Calu3 (cell line): ENCODE data around the gene IGFLR1. TPM values are rescaled to one million over a fixed set of nuclear protein-coding genes. Genes with fewer than 3 reads are reported as not detected.
"Not testable (repeated sequence)": the region's sequence is repeated elsewhere in the genome, so short reads cannot be mapped to it uniquely, and the experiment has no call there.

Source experiments
- BruUV-seq: library from RNA; stranded (reverse); fragments of 400-500 nt; replicated peaks from 2 replicates; lab custom pipeline; 2021; lab: Mats Ljungman, UMichigan
- CTCF ChIA-PET: fragments of 300-600 bp; sonication (Branson Sonifier 250); formaldehyde crosslinking; loops from one replicate; lab custom pipeline; 2022; ENCODE audit warnings: antibody characterized with exemption; lab: Charles Lee
- DNase-seq: peaks from one replicate; pipeline ENCODE4 v3.0.0; 2022
- H3K27ac Mint-ChIP-seq: one replicate; pipeline ENCODE4 v1.8.0; 2022; ENCODE audit warnings: mixed read lengths; ENCODE audit not compliant: unreplicated experiment
- H3K27me3 Mint-ChIP-seq: one replicate; pipeline ENCODE4 v1.8.0; 2022; ENCODE audit warnings: mixed read lengths; ENCODE audit not compliant: unreplicated experiment
- H3K36me3 Mint-ChIP-seq: one replicate; pipeline ENCODE4 v1.8.0; 2022; ENCODE audit warnings: mild to moderate bottlenecking, moderate library complexity, mixed read lengths; ENCODE audit not compliant: insufficient read depth, unreplicated experiment
- H3K4me1 Mint-ChIP-seq: one replicate; pipeline ENCODE4 v1.8.0; 2022; ENCODE audit warnings: mild to moderate bottlenecking, low read depth, mixed read lengths; ENCODE audit not compliant: unreplicated experiment
- H3K4me3 Mint-ChIP-seq: one replicate; pipeline ENCODE4 v1.8.0; 2022; ENCODE audit warnings: mild to moderate bottlenecking, low read depth, moderate library complexity, mixed read lengths; ENCODE audit not compliant: unreplicated experiment
- H3K9me3 Mint-ChIP-seq: one replicate; pipeline ENCODE4 v1.8.0; 2022; ENCODE audit warnings: low read depth, mixed read lengths; ENCODE audit not compliant: unreplicated experiment
- intact Hi-C: fragments of 100-400 bp; cut with micrococcal nuclease; formaldehyde crosslinking; loops from one replicate; pipeline ENCODE4 v1.10.0; 2022; ENCODE audit not compliant: unreplicated experiment
- total RNA-seq: library from RNA; stranded (reverse); gene quantifications from 2 replicates; pipeline ENCODE4 v1.2.3, GENCODE V29; 2022
- TF ChIP-seq, protein P1 (sequence below): fragments of 200-600 bp; IDR thresholded peaks from one replicate; pipeline ENCODE4 v1.8.0; 2022; ENCODE audit warnings: antibody characterized with exemption; ENCODE audit not compliant: unreplicated experiment

The IGFLR1 gene
- total RNA-seq, 1 experiment from 2014 or later = 9.2 TPM

GRCh38 chr19:35774274-35775045 is 32.2 kb upstream of the IGFLR1 start:
- BruUV-seq = no TSS peak
- peaks cover 13% of the 10 kb centered on the region for H3K4me1 Mint-ChIP-seq
- H3K36me3 Mint-ChIP-seq = peaks cover 21% of the 10 kb centered on the region
- peak overlapping the region; percentile 69 for H3K4me3 Mint-ChIP-seq
- DNase-seq = no peak
- CTCF ChIA-PET = interaction anchor here (0.6 to 0.8 kb wide), 3 partner anchors 16 to 763 kb away, joined by 3 to 5 read pairs (median 4); no protein-coding TSS in a partner anchor
- intact Hi-C loops = no loop called here
- no peaks in the 10 kb centered on the region for H3K27me3 Mint-ChIP-seq
- TF ChIP-seq, protein P1, sequence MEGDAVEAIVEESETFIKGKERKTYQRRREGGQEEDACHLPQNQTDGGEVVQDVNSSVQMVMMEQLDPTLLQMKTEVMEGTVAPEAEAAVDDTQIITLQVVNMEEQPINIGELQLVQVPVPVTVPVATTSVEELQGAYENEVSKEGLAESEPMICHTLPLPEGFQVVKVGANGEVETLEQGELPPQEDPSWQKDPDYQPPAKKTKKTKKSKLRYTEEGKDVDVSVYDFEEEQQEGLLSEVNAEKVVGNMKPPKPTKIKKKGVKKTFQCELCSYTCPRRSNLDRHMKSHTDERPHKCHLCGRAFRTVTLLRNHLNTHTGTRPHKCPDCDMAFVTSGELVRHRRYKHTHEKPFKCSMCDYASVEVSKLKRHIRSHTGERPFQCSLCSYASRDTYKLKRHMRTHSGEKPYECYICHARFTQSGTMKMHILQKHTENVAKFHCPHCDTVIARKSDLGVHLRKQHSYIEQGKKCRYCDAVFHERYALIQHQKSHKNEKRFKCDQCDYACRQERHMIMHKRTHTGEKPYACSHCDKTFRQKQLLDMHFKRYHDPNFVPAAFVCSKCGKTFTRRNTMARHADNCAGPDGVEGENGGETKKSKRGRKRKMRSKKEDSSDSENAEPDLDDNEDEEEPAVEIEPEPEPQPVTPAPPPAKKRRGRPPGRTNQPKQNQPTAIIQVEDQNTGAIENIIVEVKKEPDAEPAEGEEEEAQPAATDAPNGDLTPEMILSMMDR = no peak
- H3K27ac Mint-ChIP-seq = peak overlapping the region; percentile 55
- no peaks in the 10 kb centered on the region for H3K9me3 Mint-ChIP-seq

DNA sequence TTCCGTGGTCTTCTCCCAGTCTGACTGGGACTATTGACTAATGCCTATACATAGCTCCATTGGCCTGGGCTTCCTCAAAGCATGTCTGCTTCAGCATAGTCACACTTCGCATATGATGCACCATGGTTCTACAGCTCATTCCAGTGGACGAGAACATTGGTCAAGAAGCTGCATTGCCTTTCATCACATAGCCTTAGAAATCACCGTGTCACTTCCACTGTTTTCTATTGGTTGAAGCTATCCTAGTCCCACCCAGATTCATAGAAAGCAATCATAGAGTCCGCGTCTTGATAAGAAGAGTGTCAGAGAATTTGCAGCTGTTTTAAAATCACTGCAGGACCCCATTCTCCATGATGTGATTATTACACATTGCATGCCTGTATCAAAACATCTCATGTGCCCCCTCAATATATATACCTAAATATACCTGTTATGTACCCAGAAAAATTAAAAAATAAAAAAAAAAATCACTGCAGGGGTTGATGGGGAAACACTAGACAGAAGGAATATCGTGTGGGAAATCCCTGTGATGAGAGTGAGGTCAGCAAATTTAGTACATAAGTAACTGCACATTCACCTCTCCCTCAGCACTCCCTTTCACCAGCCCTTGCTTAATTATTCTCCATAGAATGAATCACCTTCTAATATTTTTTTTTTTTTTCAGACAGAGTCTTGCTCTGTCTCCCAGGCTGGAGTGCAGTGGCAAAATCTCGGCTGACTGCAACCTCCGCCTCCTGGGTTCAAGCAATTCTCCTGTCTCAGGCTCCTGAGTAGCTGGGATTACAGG is 31.0 kb upstream of the IGFLR1 start:
- no TSS peak for BruUV-seq
- Mint-ChIP-seq H3K4me3 (no peak overlapping the region), H3K4me1 (peaks cover 13% of the 10 kb centered on the region), H3K9me3 (no peaks in the 10 kb centered on the region), H3K27me3 (no peaks in the 10 kb centered on the region), H3K36me3 (peaks cover 29% of the 10 kb centered on the region), H3K27ac (no peak overlapping the region)
- intact Hi-C loops = no loop called here
- CTCF ChIA-PET = interaction anchor here (1.2 to 1.3 kb wide), 2 partner anchors 46 to 109 kb away, joined by 5 to 6 read pairs; no protein-coding TSS in a partner anchor
- no peak for DNase-seq
- TF ChIP-seq, protein P1 = no peak

GRCh38 chr19:35772362-35772761 is 30.1 kb upstream of the IGFLR1 start:
- H3K27ac Mint-ChIP-seq, H3K9me3 Mint-ChIP-seq, H3K4me3 Mint-ChIP-seq, intact Hi-C loops, DNase-seq, H3K27me3 Mint-ChIP-seq, BruUV-seq: not testable (repeated sequence)
- CTCF ChIA-PET = interaction anchor here (1.3 kb wide), 1 partner anchor 47 kb away, joined by 6 read pairs; no protein-coding TSS in a partner anchor
- H3K36me3 Mint-ChIP-seq = peaks cover 35% of the 10 kb centered on the region
- H3K4me1 Mint-ChIP-seq = peaks cover 13% of the 10 kb centered on the region

DNA sequence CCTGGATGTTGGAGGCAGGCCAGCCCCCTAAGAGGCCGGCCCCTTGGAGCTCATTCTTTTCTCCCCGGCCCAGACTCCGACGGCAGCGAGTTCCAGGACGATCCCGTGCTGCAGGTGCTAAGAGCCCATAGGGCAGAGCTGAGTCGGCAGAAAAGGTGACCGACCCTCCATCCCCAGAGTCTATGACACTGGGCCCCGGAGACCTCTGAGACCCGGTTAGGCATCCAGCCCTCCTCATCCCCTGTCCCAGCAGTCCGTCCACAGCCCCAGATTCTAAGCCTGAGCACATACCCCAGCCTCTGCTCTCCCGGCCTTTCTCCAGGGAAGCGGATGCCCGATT is 25.8 kb upstream of the IGFLR1 start:
- DNase-seq = no peak
- Mint-ChIP-seq H3K27ac (no peak overlapping the region), H3K9me3 (no peaks in the 10 kb centered on the region), H3K36me3 (peaks cover 45% of the 10 kb centered on the region), H3K27me3 (no peaks in the 10 kb centered on the region), H3K4me3 (no peak overlapping the region), H3K4me1 (no peaks in the 10 kb centered on the region)
- TF ChIP-seq, protein P1 = no peak
- no TSS peak for BruUV-seq
- CTCF ChIA-PET = no interaction called here
- intact Hi-C loops = no loop called here
